Endothelial cell (in vitro differentiated cells): ENCODE measurements around the gene VPS41. TPM values are rescaled to one million over a fixed set of nuclear protein-coding genes. Genes with fewer than 3 reads are reported as not detected.
A peak's percentile ranks its signal among the peaks of the same experiment; 100 is the strongest.

Source experiments
- DNase-seq: peaks from one replicate; pipeline ENCODE4 v3.0.0; 2021; ENCODE audit warnings: low spot score
- H3K27ac Mint-ChIP-seq: one replicate; pipeline ENCODE4 v1.8.0; 2021; ENCODE audit warnings: mixed read lengths, inconsistent platforms; ENCODE audit not compliant: unreplicated experiment
- H3K27me3 Mint-ChIP-seq: one replicate; pipeline ENCODE4 v1.8.0; 2021; ENCODE audit warnings: mild to moderate bottlenecking, moderate library complexity, mixed read lengths, inconsistent platforms; ENCODE audit not compliant: unreplicated experiment
- H3K36me3 Mint-ChIP-seq: one replicate; pipeline ENCODE4 v1.8.0; 2021; ENCODE audit warnings: mild to moderate bottlenecking, low read depth, mixed read lengths, inconsistent platforms; ENCODE audit not compliant: unreplicated experiment
- H3K4me1 Mint-ChIP-seq: one replicate; pipeline ENCODE4 v1.8.0; 2021; ENCODE audit warnings: mild to moderate bottlenecking, mixed read lengths, inconsistent platforms; ENCODE audit not compliant: unreplicated experiment
- H3K4me3 Mint-ChIP-seq: one replicate; pipeline ENCODE4 v1.8.0; 2021; ENCODE audit warnings: mild to moderate bottlenecking, mixed read lengths, inconsistent platforms; ENCODE audit not compliant: unreplicated experiment
- H3K9me3 Mint-ChIP-seq: one replicate; pipeline ENCODE4 v1.8.0; 2021; ENCODE audit warnings: mixed read lengths, inconsistent platforms; ENCODE audit not compliant: unreplicated experiment
- long read RNA-seq: library from polyadenylated mRNA; unstranded; transcript quantifications from one replicate; pipeline ENCODE4 v2.0.0, GENCODE V29; 2020; ENCODE audit not compliant: unreplicated experiment
- total RNA-seq: library from RNA; stranded (reverse); fragmentation: NEBNext Ultra II Directional; extraction: Animal tissue kit (Norgen Biotek cat#: 25700); gene quantifications from one replicate; pipeline ENCODE4 v1.2.1, GENCODE V29; 2021; ENCODE audit not compliant: unreplicated experiment
- TF ChIP-seq, protein P1 (sequence below): fragments of 200-600 bp; sonication (generic); IDR thresholded peaks from one replicate; pipeline ENCODE4 v1.5.0; 2021; ENCODE audit warnings: antibody characterized with exemption; ENCODE audit not compliant: unreplicated experiment

Gene VPS41
- total RNA-seq, result 104 TPM
- long read RNA-seq, full-length matches to known transcripts, result 21 of 33 reads
- long read RNA-seq, partial matches to known transcripts, result 9 of 33 reads
- long read RNA-seq, other reads (novel, unspliced or antisense), result 3 of 33 reads

DNA sequence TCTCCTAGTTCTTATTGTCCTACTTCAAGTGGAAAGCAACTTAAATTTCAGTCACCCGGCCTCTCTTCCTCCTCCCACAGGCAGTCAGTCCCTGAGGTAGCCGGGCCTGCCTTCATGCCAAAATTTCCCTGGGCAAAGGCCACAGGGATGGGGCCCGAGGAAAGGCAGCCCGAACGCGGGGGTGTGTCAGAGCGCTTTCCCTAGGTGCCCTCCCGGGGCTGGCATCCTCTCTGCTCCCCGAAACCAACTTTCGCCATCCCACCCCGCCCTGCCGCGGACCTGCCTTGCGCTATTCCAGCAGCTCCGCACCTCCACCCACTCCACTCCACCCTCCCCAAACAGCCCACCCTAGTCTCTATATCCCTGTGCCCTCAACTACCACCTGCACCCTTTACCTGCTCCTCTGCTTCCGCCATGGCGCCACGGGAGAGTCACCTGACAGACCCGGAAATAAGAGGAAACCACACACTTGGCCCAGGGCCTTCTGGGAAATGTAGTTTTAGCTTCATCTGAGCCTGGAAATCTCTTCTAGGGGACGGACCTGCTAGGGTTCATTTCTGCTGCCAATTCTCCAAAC is at the start of gene VPS41:
Gene VPS41, minus strand, starts transcription at position 433 of the 577 bp plus-strand sequence. Its CDS starts 17 bp downstream, at position 416.
- TF ChIP-seq, protein P1, sequence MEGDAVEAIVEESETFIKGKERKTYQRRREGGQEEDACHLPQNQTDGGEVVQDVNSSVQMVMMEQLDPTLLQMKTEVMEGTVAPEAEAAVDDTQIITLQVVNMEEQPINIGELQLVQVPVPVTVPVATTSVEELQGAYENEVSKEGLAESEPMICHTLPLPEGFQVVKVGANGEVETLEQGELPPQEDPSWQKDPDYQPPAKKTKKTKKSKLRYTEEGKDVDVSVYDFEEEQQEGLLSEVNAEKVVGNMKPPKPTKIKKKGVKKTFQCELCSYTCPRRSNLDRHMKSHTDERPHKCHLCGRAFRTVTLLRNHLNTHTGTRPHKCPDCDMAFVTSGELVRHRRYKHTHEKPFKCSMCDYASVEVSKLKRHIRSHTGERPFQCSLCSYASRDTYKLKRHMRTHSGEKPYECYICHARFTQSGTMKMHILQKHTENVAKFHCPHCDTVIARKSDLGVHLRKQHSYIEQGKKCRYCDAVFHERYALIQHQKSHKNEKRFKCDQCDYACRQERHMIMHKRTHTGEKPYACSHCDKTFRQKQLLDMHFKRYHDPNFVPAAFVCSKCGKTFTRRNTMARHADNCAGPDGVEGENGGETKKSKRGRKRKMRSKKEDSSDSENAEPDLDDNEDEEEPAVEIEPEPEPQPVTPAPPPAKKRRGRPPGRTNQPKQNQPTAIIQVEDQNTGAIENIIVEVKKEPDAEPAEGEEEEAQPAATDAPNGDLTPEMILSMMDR, result no peak
- no peaks in the 10 kb centered on the region for H3K9me3 Mint-ChIP-seq
- no peaks in the 10 kb centered on the region for H3K36me3 Mint-ChIP-seq
- H3K4me1 Mint-ChIP-seq, result peaks cover 9% of the 10 kb centered on the region
- H3K27me3 Mint-ChIP-seq, result peaks cover 4% of the 10 kb centered on the region
- peak within 1 kb of the TSS; percentile 38 for H3K27ac Mint-ChIP-seq
- H3K4me3 Mint-ChIP-seq, result peak within 1 kb of the TSS; percentile 98
- peak; percentile 64 for DNase-seq

DNA sequence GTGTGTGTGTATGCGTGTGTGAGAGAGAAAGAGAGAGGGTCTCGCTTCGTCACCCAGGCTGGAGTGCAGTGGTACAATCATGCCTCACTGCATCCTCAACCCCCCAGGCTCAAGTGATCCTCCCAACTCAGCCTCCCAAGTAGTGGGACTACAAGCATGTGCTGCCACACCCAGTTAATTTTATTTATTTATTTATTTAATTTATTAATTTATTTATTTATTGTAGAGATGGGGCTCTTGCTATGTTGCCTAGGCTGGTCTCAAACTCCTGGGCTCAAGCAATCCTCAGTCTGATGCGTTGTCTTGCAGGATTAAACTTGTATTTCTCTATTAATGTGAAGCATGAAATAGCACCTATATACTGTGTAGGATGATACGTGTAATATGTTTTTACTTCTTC is 46.9 kb upstream of the VPS41 start:
- TF ChIP-seq, protein P1, result no peak
- no peak for DNase-seq
- Mint-ChIP-seq H3K36me3 (no peaks in the 10 kb centered on the region), H3K27me3 (no peaks in the 10 kb centered on the region), H3K4me3 (no peak overlapping the region), H3K4me1 (no peaks in the 10 kb centered on the region), H3K27ac (no peak overlapping the region), H3K9me3 (no peaks in the 10 kb centered on the region)

DNA sequence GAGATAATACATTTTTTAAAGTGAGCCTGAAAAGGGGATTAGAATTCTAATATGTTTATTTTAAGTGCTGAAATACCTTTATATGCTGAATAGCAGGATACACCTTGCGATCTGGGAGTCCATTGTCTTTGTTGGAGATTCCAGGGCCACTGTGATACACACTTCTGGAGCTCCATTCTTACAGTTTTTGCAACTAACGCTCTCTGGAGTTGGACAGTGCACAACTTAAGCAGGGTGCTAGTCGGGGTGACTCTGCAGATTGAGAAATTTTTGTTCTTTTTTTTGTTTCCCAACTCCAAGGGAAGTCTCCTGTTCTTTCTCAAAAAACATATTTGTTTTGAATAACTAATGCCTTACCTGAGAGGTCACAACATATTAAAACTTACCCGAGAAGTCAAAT is 45.0 kb upstream of the VPS41 start:
- no peaks in the 10 kb centered on the region for H3K36me3 Mint-ChIP-seq
- H3K9me3 Mint-ChIP-seq, result no peaks in the 10 kb centered on the region
- no peaks in the 10 kb centered on the region for H3K27me3 Mint-ChIP-seq
- no peak overlapping the region for H3K4me3 Mint-ChIP-seq
- H3K27ac Mint-ChIP-seq, result no peak overlapping the region
- H3K4me1 Mint-ChIP-seq, result no peaks in the 10 kb centered on the region
- DNase-seq, result no peak
- TF ChIP-seq, protein P1, result no peak

DNA sequence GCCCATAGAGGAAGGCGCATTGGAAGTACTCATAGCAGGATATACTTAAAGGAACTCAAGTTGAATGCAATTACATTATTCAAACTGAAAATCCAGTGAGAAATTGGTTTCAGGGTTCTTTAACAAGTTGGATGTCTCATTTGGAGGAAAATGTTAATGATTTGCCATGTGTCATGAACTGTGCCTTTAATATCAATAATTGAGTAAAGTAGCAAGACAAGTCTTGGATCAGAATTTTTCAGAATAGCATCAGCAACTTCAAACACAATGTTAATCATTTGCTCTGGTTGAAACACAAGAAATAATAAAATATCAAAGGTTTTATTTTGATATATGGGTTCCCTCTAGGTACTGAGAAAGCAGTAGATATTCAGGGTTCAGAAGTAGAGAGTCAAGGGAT is 44.2 kb upstream of the VPS41 start:
- no peak for DNase-seq
- Mint-ChIP-seq H3K4me3 (no peak overlapping the region), H3K27me3 (no peaks in the 10 kb centered on the region), H3K9me3 (no peaks in the 10 kb centered on the region), H3K4me1 (no peaks in the 10 kb centered on the region), H3K36me3 (no peaks in the 10 kb centered on the region), H3K27ac (no peak overlapping the region)
- TF ChIP-seq, protein P1, result no peak

DNA sequence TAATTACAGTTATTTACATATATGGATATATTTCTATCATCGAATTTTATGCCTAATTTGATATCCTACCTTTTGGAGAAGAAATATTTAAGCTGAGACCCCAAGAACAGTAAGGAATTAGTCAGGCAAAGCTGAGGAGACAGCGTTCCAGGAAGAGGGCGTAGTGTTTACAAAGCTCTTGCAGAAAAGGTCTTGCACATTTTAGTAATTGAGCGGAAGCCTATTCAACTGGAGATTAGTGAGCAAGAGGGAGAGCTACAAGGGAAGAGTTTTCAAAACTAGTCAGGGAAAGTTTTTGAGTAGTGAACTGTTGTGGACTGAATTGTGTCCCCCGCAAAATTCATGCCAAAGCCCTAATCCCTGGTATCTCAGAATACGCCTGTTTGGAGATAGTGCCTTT is 42.2 kb upstream of the VPS41 start:
- Mint-ChIP-seq H3K36me3 (no peaks in the 10 kb centered on the region), H3K27ac (no peak overlapping the region), H3K27me3 (no peaks in the 10 kb centered on the region), H3K4me1 (no peaks in the 10 kb centered on the region), H3K4me3 (no peak overlapping the region), H3K9me3 (no peaks in the 10 kb centered on the region)
- DNase-seq, result no peak
- TF ChIP-seq, protein P1, result no peak
